ENCODE data around the gene ZNF22.

DNA sequence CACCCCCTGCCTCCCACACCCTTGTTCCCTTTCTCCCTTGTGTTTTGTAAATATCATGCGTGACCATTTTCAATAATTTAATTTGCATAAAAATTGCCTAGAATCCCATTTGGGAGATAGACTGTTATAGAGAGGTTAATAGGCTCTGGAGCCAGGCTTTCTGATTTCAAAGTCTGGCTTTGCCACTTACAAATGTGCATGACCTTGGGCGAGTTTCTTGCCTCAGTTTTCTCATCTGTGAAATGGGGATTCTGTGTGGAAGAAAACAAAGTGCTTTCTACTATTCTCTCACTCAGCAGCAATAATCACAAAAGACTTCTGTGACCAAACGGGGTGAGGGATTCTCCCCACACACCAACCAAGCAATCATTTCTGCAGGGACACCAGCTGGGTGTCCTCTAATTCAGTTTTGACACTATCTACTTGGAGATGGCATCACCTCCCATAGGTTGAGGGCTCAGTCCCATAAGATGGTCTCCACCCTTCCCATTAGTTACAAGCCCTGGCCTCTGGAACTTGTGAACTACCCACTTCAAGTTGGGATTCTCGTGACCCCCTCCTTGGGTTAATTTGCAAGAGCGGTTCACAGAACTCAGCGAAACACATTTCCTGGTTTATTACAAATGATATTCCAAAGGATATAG lies 3.5 kb upstream of the ZNF22 start:
- TF ChIP-seq, protein P1, sequence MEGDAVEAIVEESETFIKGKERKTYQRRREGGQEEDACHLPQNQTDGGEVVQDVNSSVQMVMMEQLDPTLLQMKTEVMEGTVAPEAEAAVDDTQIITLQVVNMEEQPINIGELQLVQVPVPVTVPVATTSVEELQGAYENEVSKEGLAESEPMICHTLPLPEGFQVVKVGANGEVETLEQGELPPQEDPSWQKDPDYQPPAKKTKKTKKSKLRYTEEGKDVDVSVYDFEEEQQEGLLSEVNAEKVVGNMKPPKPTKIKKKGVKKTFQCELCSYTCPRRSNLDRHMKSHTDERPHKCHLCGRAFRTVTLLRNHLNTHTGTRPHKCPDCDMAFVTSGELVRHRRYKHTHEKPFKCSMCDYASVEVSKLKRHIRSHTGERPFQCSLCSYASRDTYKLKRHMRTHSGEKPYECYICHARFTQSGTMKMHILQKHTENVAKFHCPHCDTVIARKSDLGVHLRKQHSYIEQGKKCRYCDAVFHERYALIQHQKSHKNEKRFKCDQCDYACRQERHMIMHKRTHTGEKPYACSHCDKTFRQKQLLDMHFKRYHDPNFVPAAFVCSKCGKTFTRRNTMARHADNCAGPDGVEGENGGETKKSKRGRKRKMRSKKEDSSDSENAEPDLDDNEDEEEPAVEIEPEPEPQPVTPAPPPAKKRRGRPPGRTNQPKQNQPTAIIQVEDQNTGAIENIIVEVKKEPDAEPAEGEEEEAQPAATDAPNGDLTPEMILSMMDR (IDR thresholded peaks at IDR 0.05), result no peak
- TF ChIP-seq POLR2A (IDR thresholded peaks at IDR 0.05), result no peak
